Fibroblast of mammary gland (primary cell): ENCODE results near the gene TMEM269.

Experiments used
- DNase-seq: peaks from one replicate; pipeline ENCODE4 v3.0.0-alpha.2; 2010; ENCODE audit warnings: low read depth
- H3K4me3 ChIP-seq: 2 replicates; pipeline ENCODE4 v1.5.1; 2011; ENCODE audit warnings: low read depth, mild to moderate bottlenecking, low read length, moderate library complexity; ENCODE audit not compliant: control insufficient read depth
- CTCF ChIP-seq: conservative IDR thresholded peaks from 2 replicates; pipeline ENCODE4 v1.5.1; 2011; ENCODE audit warnings: low read depth, low read length, inconsistent platforms; ENCODE audit not compliant: control insufficient read depth, insufficient read depth

Gene TMEM269

GRCh38 chr1:42756956-42757891 is 27.6 kb upstream of the TMEM269 start:
- DNase-seq: peak; percentile 71
- TF ChIP-seq CTCF: peak; percentile 66
- H3K4me3 ChIP-seq: no peak overlapping the region

- H3K4me3 ChIP-seq: no peak overlapping the region
- TF ChIP-seq CTCF: no peak
- no peak for DNase-seq
Measured at GRCh38 chr1:42757892-42758275, 26.9 kb upstream of the TMEM269 start.

- no peak for DNase-seq
- no peak for TF ChIP-seq CTCF
- no peak overlapping the region for H3K4me3 ChIP-seq
Measured at GRCh38 chr1:42758641-42759040, 26.1 kb upstream of the TMEM269 start.

GRCh38 chr1:42759114-42759513 is 25.7 kb upstream of the TMEM269 start:
- no peak for TF ChIP-seq CTCF
- no peak for DNase-seq
- no peak overlapping the region for H3K4me3 ChIP-seq

- no peak for DNase-seq
- no peak for TF ChIP-seq CTCF
- H3K4me3 ChIP-seq: no peak overlapping the region
Measured at GRCh38 chr1:42761567-42761966, 23.2 kb upstream of the TMEM269 start.

- no peak overlapping the region for H3K4me3 ChIP-seq
- DNase-seq: no peak
Measured at GRCh38 chr1:42762269-42762668, 22.5 kb upstream of the TMEM269 start.

More at GRCh38 chr1:42762269-42762668, 22.5 kb upstream of the TMEM269 start:
- no peak for TF ChIP-seq CTCF
